ENCODE results near the gene PLCD1. TPM values are rescaled to one million over a fixed set of nuclear protein-coding genes. Genes with fewer than 3 reads are reported as not detected.

The PLCD1 gene
- total and polyA plus RNA-seq, 2 of the 13 experiments (the other 11 are each of a cell fraction or from before 2014, with no cell fraction given), result 10.1 to 12.4 TPM

- TF ChIP-seq ZNF704 (CRISPR knock-in tag; IDR thresholded peaks at IDR 0.05; ENCODE audit: borderline replicate concordance) (no peak), MLX (CRISPR knock-in tag; IDR thresholded peaks at IDR 0.05) (peak; percentile 80; the same call in 1 of the 2 replicates), CC2D1A (CRISPR knock-in tag; IDR thresholded peaks at IDR 0.05) (no peak), FOXA3 (CRISPR knock-in tag; IDR thresholded peaks at IDR 0.05) (0 out of 2 replicates have a peak, but pooled peaks have one; percentile 22), ZMAT3 (CRISPR knock-in tag; conservative IDR thresholded peaks at IDR 0.05) (0 out of 2 replicates have a peak, but pooled peaks have one; percentile 8), ZNF329 (CRISPR knock-in tag; IDR thresholded peaks at IDR 0.05; ENCODE audit: low read depth) (no peak), NCOA2 (CRISPR knock-in tag; IDR thresholded peaks at IDR 0.05) (no peak), ZFP36L2 (CRISPR knock-in tag; IDR thresholded peaks at IDR 0.05) (no peak), SMAD3 (CRISPR knock-in tag; IDR thresholded peaks at IDR 0.05) (no peak), ZFP82 (CRISPR knock-in tag; IDR thresholded peaks at IDR 0.05; ENCODE audit: borderline replicate concordance) (no peak), HNRNPUL1 (IDR thresholded peaks at IDR 0.05; ENCODE audit: low read depth, low read length) (no peak), ZNF407 (CRISPR knock-in tag; IDR thresholded peaks at IDR 0.05; ENCODE audit: not compliant biosample characterization) (no peak), E2F1 (CRISPR knock-in tag; IDR thresholded peaks at IDR 0.05) (no peak), GATA4 (IDR thresholded peaks at IDR 0.05; ENCODE audit: borderline replicate concordance, low read depth) (no peak), RXRB (CRISPR knock-in tag; IDR thresholded peaks at IDR 0.05; ENCODE audit: borderline replicate concordance) (peak; percentile 17; the same call in 1 of the 2 replicates), ZNF292 (CRISPR knock-in tag; IDR thresholded peaks at IDR 0.05; ENCODE audit: borderline replicate concordance, low read depth) (0 out of 2 replicates have a peak, but pooled peaks have one; percentile 27), ZNF350 (CRISPR knock-in tag; IDR thresholded peaks at IDR 0.05; ENCODE audit: borderline replicate concordance, low read depth) (no peak)
Observed at GRCh38 chr3:37995652-37996641, 33.5 kb downstream of the PLCD1 start (continued).

All from HepG2 (cell line).